Esophagus squamous epithelium (tissue), 5 donors: ENCODE measurements around the gene CSN3. TPM values are rescaled to one million over a fixed set of nuclear protein-coding genes. Genes with fewer than 3 reads are reported as not detected.

Experiments
- DNase-seq: peaks from one replicate; lab custom pipeline; 2025; lab: John Stamatoyannopoulos, UW
- H3K27ac ChIP-seq, 4 donors: fragments of 200-600 bp; sonication (generic); one replicate each; pipeline ENCODE4 v1.5.1; 2016 to 2019; ENCODE audit warnings: mild to moderate bottlenecking in 1 of 4
- H3K27me3 ChIP-seq, 4 donors: fragments of 200-600 bp; sonication (generic); 1 replicate in 3 of 4; 2 replicates in 1 of 4; pipeline versions ENCODE4 v1.5.1 to v1.6.0; 2017 to 2021; ENCODE audit warnings: antibody characterized with exemption in 1 of 4
- H3K36me3 ChIP-seq, 3 donors: fragments of 200-600 bp; sonication (generic); one replicate each; pipeline ENCODE4 v1.5.1; 2016 to 2019
- H3K4me1 ChIP-seq, 3 donors: fragments of 200-600 bp; sonication (generic); one replicate each; pipeline ENCODE4 v1.5.1; 2017 to 2019
- H3K4me3 ChIP-seq, 4 donors: fragments of 200-600 bp; sonication (generic); 1 replicate in 3 of 4; 2 replicates in 1 of 4; pipeline ENCODE4 v1.5.1; 2016 to 2019; ENCODE audit warnings: mild to moderate bottlenecking in 2 of 4, moderate library complexity in 1 of 4
- H3K9me3 ChIP-seq, 3 donors: fragments of 200-600 bp; sonication (generic); one replicate each; pipeline ENCODE4 v1.5.1; 2016 to 2019
- POLR2A ChIP-seq, 4 donors: fragments of 450-650 bp; IDR thresholded peaks; one replicate each; pipeline ENCODE4 v1.6.1; 2017; ENCODE audit warnings: antibody characterized with exemption in 4 of 4, mild to moderate bottlenecking in 4 of 4, moderate library complexity in 3 of 4
- WGBS, 2 donors: methylation state at CpG; one replicate each; pipeline ENCODE4 v1.1.5; 2018; 5-methylcytosine and 5-hydroxymethylcytosine counted together
- intact Hi-C: fragments of 100-400 bp; cut with DNase I; formaldehyde crosslinking; loops from one replicate; pipeline ENCODE4 v1.15.0; 2022
- total RNA-seq, 4 donors: library from RNA; depleted of rRNA; stranded (reverse); fragments of >200 nt; gene quantifications; one replicate each; pipeline ENCODE4 v1.1.0, GENCODE V29; 2016
- TF ChIP-seq, protein P1 (sequence below), 6 experiments: fragments of 450-650 bp in 4 of 6; fragments of 200-600 bp in 2 of 6; sonication (generic) in 2 of 6; IDR thresholded peaks; one replicate each; pipeline ENCODE4 v1.5.1; 2016 to 2019; ENCODE audit warnings: antibody characterized with exemption in 6 of 6, mild to moderate bottlenecking in 4 of 6, moderate library complexity in 4 of 6
- donor health status: DM: yes; HTN: yes; CAD: no.

CSN3 gene
- total RNA-seq, 4 donors from 2014 or later, result not detected

DNA sequence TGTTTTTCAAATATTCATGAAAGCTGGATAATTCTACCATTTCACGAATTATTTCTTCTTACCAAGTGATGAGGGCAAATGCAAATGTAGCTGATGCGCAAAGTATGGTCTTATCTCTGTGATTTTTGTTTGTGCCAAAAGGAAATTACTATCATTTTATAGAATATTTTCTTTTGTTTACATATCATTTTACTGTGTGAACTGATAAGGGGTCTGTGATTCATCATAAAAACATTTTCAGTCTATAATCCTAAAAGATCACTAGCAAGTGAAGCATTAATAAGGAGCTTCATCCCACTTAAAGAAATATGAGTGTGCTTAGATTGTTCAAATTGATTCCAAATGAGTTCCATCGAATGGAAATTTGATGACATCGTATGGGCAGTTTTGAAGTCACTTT lies 694 bp downstream of the CSN3 start:
- Histone ChIP-seq H3K27me3 (no peaks in the 10 kb centered on the region), H3K36me3 (no peaks in the 10 kb centered on the region), H3K9me3 (no peaks in the 10 kb centered on the region), H3K4me3 (no peak overlapping the region), H3K4me1 (no peaks in the 10 kb centered on the region), H3K27ac (no peak overlapping the region)
- intact Hi-C loops, result no loop called here
- WGBS, 2 donors, result 63 to 74% methylated on average over 4 of the region's 4 CpGs
- no peak for DNase-seq
- TF ChIP-seq POLR2A (IDR thresholded peaks at IDR 0.05), result no peak
- TF ChIP-seq, protein P1, sequence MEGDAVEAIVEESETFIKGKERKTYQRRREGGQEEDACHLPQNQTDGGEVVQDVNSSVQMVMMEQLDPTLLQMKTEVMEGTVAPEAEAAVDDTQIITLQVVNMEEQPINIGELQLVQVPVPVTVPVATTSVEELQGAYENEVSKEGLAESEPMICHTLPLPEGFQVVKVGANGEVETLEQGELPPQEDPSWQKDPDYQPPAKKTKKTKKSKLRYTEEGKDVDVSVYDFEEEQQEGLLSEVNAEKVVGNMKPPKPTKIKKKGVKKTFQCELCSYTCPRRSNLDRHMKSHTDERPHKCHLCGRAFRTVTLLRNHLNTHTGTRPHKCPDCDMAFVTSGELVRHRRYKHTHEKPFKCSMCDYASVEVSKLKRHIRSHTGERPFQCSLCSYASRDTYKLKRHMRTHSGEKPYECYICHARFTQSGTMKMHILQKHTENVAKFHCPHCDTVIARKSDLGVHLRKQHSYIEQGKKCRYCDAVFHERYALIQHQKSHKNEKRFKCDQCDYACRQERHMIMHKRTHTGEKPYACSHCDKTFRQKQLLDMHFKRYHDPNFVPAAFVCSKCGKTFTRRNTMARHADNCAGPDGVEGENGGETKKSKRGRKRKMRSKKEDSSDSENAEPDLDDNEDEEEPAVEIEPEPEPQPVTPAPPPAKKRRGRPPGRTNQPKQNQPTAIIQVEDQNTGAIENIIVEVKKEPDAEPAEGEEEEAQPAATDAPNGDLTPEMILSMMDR (IDR thresholded peaks at IDR 0.05), result no peak

DNA sequence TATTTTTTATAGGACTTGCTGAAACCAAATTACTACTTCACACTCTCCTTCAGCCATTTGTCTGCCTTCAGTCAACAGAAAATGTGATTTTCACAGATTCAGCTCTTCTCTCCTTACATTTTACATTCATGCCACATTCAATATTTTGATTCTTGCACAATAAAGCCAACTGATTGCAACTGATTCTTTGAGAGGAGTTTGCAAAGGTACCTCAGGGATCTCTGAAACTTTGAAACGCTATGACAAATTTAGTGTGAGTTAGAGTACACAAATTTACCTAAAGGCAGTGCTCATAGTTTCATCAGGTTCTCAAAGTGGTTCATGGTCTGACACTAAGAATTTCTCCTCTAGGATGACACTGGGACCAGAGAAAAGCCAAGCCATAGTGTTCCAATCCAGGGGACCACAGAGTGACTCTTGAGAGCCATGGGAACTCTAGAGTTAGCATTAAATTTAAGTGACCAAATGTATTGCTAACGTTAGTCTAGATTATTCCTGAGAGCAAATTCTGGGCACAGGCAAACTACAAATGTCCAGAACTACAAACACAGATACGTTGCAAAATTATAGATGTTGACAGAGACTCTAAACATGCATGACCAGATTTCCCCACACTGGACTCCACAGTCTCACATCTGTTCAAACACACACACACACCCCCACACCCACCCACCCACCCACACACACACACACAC lies 9.0 kb downstream of the CSN3 start:
- H3K9me3 ChIP-seq, result no peaks in the 10 kb centered on the region
- H3K27ac ChIP-seq, result no peak overlapping the region
- 39 to 62% methylated on average over 3 of the region's 3 CpGs for WGBS, 2 donors
- no peaks in the 10 kb centered on the region for H3K27me3 ChIP-seq
- H3K4me3 ChIP-seq, result no peak overlapping the region
- DNase-seq, result no peak
- H3K36me3 ChIP-seq, result no peaks in the 10 kb centered on the region
- H3K4me1 ChIP-seq, result no peaks in the 10 kb centered on the region
- intact Hi-C loops, result no loop called here
- TF ChIP-seq, protein P1 (IDR thresholded peaks at IDR 0.05), result no peak
- no peak for TF ChIP-seq POLR2A (IDR thresholded peaks at IDR 0.05)

DNA sequence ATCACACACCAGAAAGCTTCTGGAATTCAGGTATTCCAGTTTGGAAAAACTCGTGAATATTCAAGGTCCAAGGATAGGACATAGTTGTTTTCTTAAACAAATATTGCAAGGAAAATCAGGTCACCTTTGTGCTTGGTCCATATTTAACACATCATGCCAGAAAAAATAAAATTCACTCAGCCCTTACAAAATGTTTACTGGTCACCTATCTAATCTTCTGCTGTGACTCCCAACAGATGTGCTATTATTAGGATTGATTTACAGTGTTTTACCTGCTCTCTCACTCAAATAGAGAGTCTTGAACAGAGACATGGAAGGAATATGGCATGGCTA lies 9.5 kb downstream of the CSN3 start:
- no peak for TF ChIP-seq POLR2A (IDR thresholded peaks at IDR 0.05)
- TF ChIP-seq, protein P1 (IDR thresholded peaks at IDR 0.05), result no peak
- H3K9me3 ChIP-seq, result no peaks in the 10 kb centered on the region
- WGBS, 2 donors, result 58 to 69% methylated on average over 1 of the region's 1 CpG
- no peaks in the 10 kb centered on the region for H3K4me1 ChIP-seq
- H3K4me3 ChIP-seq, result no peak overlapping the region
- no peak for DNase-seq
- H3K36me3 ChIP-seq, result no peaks in the 10 kb centered on the region
- no peak overlapping the region for H3K27ac ChIP-seq
- no peaks in the 10 kb centered on the region for H3K27me3 ChIP-seq
- intact Hi-C loops, result no loop called here

DNA sequence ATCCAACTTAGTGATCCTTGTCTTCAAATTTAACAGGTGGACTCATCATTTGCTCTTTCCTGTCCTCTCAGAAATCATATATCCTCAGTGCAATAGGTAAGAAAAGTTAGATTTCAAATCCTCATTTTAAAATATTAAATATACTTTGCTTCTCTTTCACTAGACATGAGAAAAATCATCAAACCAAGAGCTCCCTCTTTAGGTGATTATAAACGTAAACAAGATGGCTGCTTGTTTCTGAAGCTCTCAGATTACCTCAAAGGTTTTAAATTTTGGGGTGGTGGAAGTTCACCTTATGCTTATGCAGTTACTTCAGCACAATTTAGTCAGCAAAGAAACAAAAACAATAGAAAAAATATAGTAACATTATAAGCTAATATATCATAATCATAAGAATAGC lies 27.3 kb downstream of the CSN3 start:
- Histone ChIP-seq H3K27ac (no peak overlapping the region), H3K27me3 (no peaks in the 10 kb centered on the region), H3K9me3 (no peaks in the 10 kb centered on the region), H3K4me1 (no peaks in the 10 kb centered on the region), H3K36me3 (no peaks in the 10 kb centered on the region), H3K4me3 (no peak overlapping the region)
- intact Hi-C loops, result no loop called here
- DNase-seq, result no peak
- WGBS, 2 donors, result 6 to 9% methylated on average over 1 of the region's 1 CpG
- TF ChIP-seq POLR2A (IDR thresholded peaks at IDR 0.05), result no peak
- TF ChIP-seq, protein P1 (IDR thresholded peaks at IDR 0.05), result no peak

DNA sequence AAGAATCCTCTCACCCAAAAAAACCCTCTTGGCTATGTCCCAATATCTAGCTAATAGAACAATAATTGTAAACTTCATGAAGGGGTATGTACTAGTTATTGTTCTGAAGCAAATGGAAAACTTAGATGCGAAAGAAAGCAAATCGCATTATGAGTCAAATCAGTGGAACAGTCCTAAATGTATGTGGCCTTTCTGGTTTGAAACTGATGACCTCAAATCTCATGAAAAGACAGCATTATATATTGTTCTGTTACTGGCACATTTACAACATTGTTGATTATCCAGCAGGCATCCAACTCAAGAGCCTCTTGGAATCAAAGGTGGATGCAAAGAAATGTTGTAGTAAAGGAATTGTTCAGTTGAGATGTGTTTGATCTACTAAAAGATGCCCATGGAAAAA lies 34.7 kb downstream of the CSN3 start:
- intact Hi-C loops, result no loop called here
- Histone ChIP-seq H3K4me1 (no peaks in the 10 kb centered on the region), H3K27ac (no peak overlapping the region), H3K4me3 (no peak overlapping the region), H3K27me3 (no peaks in the 10 kb centered on the region), H3K36me3 (no peaks in the 10 kb centered on the region), H3K9me3 (no peaks in the 10 kb centered on the region)
- TF ChIP-seq POLR2A (IDR thresholded peaks at IDR 0.05), result no peak
- TF ChIP-seq, protein P1 (IDR thresholded peaks at IDR 0.05), result no peak
- 84 to 95% methylated on average over 2 of the region's 2 CpGs for WGBS, 2 donors
- DNase-seq, result no peak
